Natural killer cell (primary cell): Measurements from ENCODE around the gene CAPN7. TPM values are rescaled to one million over a fixed set of nuclear protein-coding genes. Genes with fewer than 3 reads are reported as not detected.
A peak's percentile ranks its signal among the peaks of the same experiment; 100 is the strongest.

Experiments
- ATAC-seq, 3 donors: fragments of 150-1000 bp in 2 of 3; fragments of 200-7000 bp in 1 of 3; cut with Tn5 transposase; 1 replicate in 1 of 3; 2 replicates in 2 of 3; pipeline ENCODE4 v1.10.0; 2021; ENCODE audit warnings: mild to moderate bottlenecking in 2 of 3, moderate library complexity in 2 of 3
- DNase-seq, 2 donors: peaks; one replicate each; pipeline versions ENCODE4 v3.0.0 to v3.0.0-alpha.2; 2013 to 2021; ENCODE audit warnings: mixed read lengths in 1 of 2
- H3K27ac ChIP-seq: one replicate; pipeline ENCODE4 v1.5.1; 2013; ENCODE audit warnings: mild to moderate bottlenecking, low read length
- H3K27me3 ChIP-seq: one replicate; pipeline ENCODE4 v1.6.1; 2013; ENCODE audit warnings: low read length; ENCODE audit not compliant: control insufficient read depth, insufficient read depth
- H3K36me3 ChIP-seq: one replicate; pipeline ENCODE4 v1.6.1; 2013; ENCODE audit warnings: low read length; ENCODE audit not compliant: control insufficient read depth, insufficient read depth
- H3K4me1 ChIP-seq: one replicate; pipeline ENCODE4 v1.6.1; 2013; ENCODE audit warnings: low read length; ENCODE audit not compliant: control insufficient read depth, insufficient read depth
- H3K4me3 ChIP-seq: one replicate; pipeline ENCODE4 v1.5.1; 2013; ENCODE audit warnings: low read length
- H3K9me3 ChIP-seq: one replicate; pipeline ENCODE4 v1.6.1; 2013; ENCODE audit warnings: low read length; ENCODE audit not compliant: control insufficient read depth, insufficient read depth
- H3K27ac Mint-ChIP-seq, 2 donors: one replicate each; pipeline ENCODE4 v1.8.0; 2022; ENCODE audit warnings: mild to moderate bottlenecking in 2 of 2, mixed read lengths in 2 of 2, moderate library complexity in 1 of 2
- H3K27me3 Mint-ChIP-seq, 2 donors: one replicate each; pipeline ENCODE4 v1.8.0; 2022; ENCODE audit warnings: low read depth in 2 of 2, mixed read lengths in 2 of 2
- H3K36me3 Mint-ChIP-seq: one replicate; pipeline ENCODE4 v1.8.0; 2022; ENCODE audit warnings: mixed read lengths
- H3K4me1 Mint-ChIP-seq, 2 donors: one replicate each; pipeline ENCODE4 v1.8.0; 2022; ENCODE audit warnings: mixed read lengths in 2 of 2
- H3K4me3 Mint-ChIP-seq: one replicate; pipeline ENCODE4 v1.8.0; 2022; ENCODE audit warnings: mild to moderate bottlenecking, moderate library complexity, mixed read lengths
- H3K9me3 Mint-ChIP-seq, 2 donors: one replicate each; pipeline ENCODE4 v1.8.0; 2022; ENCODE audit warnings: mixed read lengths in 2 of 2
- WGBS: methylation state at CpG from one replicate; pipeline ENCODE4 v1.1.7; 2013; ENCODE audit warnings: missing lambda C conversion rate; ENCODE audit not compliant: insufficient coverage; 5-methylcytosine and 5-hydroxymethylcytosine counted together
- intact Hi-C: fragments of 100-400 bp; cut with micrococcal nuclease; formaldehyde crosslinking; loops from one replicate; pipeline ENCODE4 v1.14.2; 2022
- total RNA-seq, 4 donors: library from RNA; stranded (reverse); fragments of 120-200 nt in 1 of 4; gene quantifications; one replicate each; pipeline versions ENCODE4 v1.2.3 to v1.2.4, GENCODE V29; 2013 to 2022
- TF ChIP-seq, protein P1 (sequence below): fragments of 200-600 bp; IDR thresholded peaks from one replicate; pipeline ENCODE4 v1.8.0; 2022; ENCODE audit warnings: antibody characterized with exemption

The CAPN7 gene
- total RNA-seq, 3 donors from 2014 or later (not counting 1 experiment from before 2014, with no cell fraction given) = 35.3 to 59.9 (median 52.8) TPM

DNA sequence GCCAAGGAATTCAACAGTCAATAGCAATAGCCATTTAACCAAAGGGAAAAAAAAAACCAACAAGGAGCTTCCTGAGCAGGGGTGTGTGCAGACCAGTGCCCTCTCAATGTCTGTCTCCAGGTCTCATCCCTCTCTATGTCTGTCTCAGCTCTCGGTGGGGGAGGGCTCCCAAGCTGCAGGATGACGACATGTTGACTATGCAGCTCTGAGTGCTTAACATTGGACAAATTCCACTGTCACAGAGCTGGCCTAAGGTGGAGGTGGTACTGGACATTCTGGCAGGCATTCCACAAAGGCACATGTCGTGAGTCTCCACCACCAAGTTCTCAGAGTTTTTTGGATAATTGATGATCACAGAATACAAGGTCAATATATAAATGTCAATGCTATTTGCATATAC, 2.0 kb upstream of the CAPN7 start:
- intact Hi-C loops = loop anchor here (5.0 to 10.0 kb wide), 2 partner anchors 611 to 1043 kb away; no protein-coding TSS in a partner anchor
- H3K27ac Mint-ChIP-seq = peak overlapping the region in 1 of 2 donors; percentile 10
- WGBS = 100% methylated on average over 2 of the region's 3 CpGs

GRCh38 chr3:15205482-15205933, 538 bp upstream of the CAPN7 start:
- peak overlapping the region; percentile 93 to 96 for H3K27ac Mint-ChIP-seq
- intact Hi-C loops = loop anchor here (10.0 kb wide), 1 partner anchor 609 kb away; no protein-coding TSS in a partner anchor
- no peaks in the 10 kb centered on the region for H3K36me3 Mint-ChIP-seq
- H3K4me1 Mint-ChIP-seq = peaks cover 24 to 36% of the 10 kb centered on the region in 2 donors
- TF ChIP-seq, protein P1, sequence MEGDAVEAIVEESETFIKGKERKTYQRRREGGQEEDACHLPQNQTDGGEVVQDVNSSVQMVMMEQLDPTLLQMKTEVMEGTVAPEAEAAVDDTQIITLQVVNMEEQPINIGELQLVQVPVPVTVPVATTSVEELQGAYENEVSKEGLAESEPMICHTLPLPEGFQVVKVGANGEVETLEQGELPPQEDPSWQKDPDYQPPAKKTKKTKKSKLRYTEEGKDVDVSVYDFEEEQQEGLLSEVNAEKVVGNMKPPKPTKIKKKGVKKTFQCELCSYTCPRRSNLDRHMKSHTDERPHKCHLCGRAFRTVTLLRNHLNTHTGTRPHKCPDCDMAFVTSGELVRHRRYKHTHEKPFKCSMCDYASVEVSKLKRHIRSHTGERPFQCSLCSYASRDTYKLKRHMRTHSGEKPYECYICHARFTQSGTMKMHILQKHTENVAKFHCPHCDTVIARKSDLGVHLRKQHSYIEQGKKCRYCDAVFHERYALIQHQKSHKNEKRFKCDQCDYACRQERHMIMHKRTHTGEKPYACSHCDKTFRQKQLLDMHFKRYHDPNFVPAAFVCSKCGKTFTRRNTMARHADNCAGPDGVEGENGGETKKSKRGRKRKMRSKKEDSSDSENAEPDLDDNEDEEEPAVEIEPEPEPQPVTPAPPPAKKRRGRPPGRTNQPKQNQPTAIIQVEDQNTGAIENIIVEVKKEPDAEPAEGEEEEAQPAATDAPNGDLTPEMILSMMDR = no peak
- peak overlapping the region; percentile 89 for H3K4me3 Mint-ChIP-seq
- no peaks in the 10 kb centered on the region for H3K9me3 ChIP-seq
- no peaks in the 10 kb centered on the region for H3K9me3 Mint-ChIP-seq
- H3K4me3 ChIP-seq = peak overlapping the region; percentile 67
- H3K27me3 ChIP-seq = no peaks in the 10 kb centered on the region
- peaks cover 13% of the 10 kb centered on the region for H3K4me1 ChIP-seq
- no peak for DNase-seq
- 0% methylated on average over 1 of the region's 3 CpGs for WGBS
- H3K27me3 Mint-ChIP-seq = no peaks in the 10 kb centered on the region
- H3K36me3 ChIP-seq = peaks cover 5% of the 10 kb centered on the region
- peak overlapping the region; percentile 88 for H3K27ac ChIP-seq
- ATAC-seq = no peak

More for the DNA sequence above, 2.0 kb upstream of the CAPN7 start:
- Histone ChIP-seq H3K9me3 (no peaks in the 10 kb centered on the region), H3K4me3 (no peak overlapping the region), H3K27ac (no peak overlapping the region), H3K27me3 (no peaks in the 10 kb centered on the region), H3K4me1 (peaks cover 13% of the 10 kb centered on the region), H3K36me3 (no peaks in the 10 kb centered on the region)
- peaks cover 0 to under 1% of the 10 kb centered on the region in 2 donors for H3K27me3 Mint-ChIP-seq
- peaks cover 24 to 36% of the 10 kb centered on the region in 2 donors for H3K4me1 Mint-ChIP-seq
- H3K4me3 Mint-ChIP-seq = peak overlapping the region; percentile 60
- H3K9me3 Mint-ChIP-seq = no peaks in the 10 kb centered on the region
- TF ChIP-seq, protein P1 = no peak
- no peak for DNase-seq
- ATAC-seq = no peak
- H3K36me3 Mint-ChIP-seq = no peaks in the 10 kb centered on the region

DNA sequence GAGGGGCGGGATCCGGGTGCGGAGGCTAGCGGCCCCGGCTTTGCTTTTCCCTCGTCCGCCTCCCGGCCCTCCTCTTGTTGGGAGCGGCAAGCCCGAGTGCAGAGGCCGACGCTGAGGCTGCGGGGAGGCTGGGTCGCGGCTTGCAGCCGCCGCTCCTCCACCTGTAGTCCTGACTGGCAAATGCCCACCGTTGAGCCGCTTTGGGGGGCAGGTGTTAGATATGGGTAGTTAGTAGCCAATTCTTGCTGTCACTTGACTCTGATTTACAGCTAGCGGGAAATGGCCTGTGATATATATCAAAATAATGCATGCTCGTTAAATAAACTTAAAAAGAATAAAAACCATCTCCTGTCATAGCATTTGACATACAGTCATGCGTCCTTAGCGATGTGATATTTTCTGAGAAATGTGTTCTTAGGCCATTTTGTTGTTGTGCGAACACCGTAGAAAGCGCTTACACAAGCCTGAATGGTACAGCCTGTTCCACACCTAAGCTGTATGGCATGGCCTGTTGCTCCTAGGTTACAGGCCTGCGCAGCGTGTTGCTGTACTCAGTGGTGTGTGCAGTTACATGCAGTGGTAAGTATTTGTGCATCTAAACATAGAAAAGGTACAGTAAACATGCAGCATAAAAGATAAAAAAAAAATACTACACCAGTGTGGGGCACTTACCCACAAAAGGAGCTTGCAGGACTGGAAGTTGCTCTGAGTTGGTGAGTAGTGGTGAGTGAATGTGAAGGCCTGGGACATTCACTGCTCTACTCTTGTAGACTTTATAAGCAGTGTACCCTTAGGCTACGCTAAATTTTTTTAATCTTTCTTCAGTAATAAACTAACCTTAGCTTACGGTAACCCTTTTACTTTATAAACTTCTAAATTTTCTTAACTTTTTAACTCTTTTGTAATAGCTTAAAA, 873 bp downstream of the CAPN7 start:
- peak in 1 of 2 donors; percentile 54 for DNase-seq
- WGBS = 8% methylated on average over 27 of the region's 30 CpGs

More for the DNA sequence above, 873 bp downstream of the CAPN7 start:
- peak overlapping the region; percentile 79 for H3K27ac ChIP-seq
- H3K9me3 ChIP-seq = no peaks in the 10 kb centered on the region
- H3K36me3 ChIP-seq = peaks cover 13% of the 10 kb centered on the region
- Mint-ChIP-seq H3K36me3 (no peaks in the 10 kb centered on the region), H3K9me3 (no peaks in the 10 kb centered on the region), H3K27me3 (no peaks in the 10 kb centered on the region), H3K4me1 (peaks cover 24 to 36% of the 10 kb centered on the region in 2 donors), H3K4me3 (peak overlapping the region; percentile 92), H3K27ac (peak overlapping the region; percentile 93 to 96)
- no peaks in the 10 kb centered on the region for H3K27me3 ChIP-seq
- ATAC-seq = no peak
- TF ChIP-seq, protein P1 = no peak
- peaks cover 13% of the 10 kb centered on the region for H3K4me1 ChIP-seq
- peak overlapping the region; percentile 71 for H3K4me3 ChIP-seq
- intact Hi-C loops = loop anchor here (1.0 to 10.0 kb wide), 4 partner anchors 62 to 608 kb away; partner anchors contain the start of gene RBSN
